Liver (tissue), 3 donors: ENCODE data around the gene DIS3L2.

Experiments
- HNF4G ChIP-seq: IDR thresholded peaks from 2 replicates; pipeline ENCODE4 v1.6.1; 2016; ENCODE audit warnings: antibody characterized with exemption
- RXRA ChIP-seq, 2 donors: IDR thresholded peaks; 2 replicates each; pipeline ENCODE4 v1.6.1; 2017 to 2018; ENCODE audit warnings: antibody characterized with exemption in 2 of 2, mild to moderate bottlenecking in 1 of 2
- YY1 ChIP-seq: IDR thresholded peaks from 2 replicates; pipeline ENCODE4 v1.6.1; 2016; ENCODE audit warnings: antibody characterized with exemption, mild to moderate bottlenecking
- TF ChIP-seq, protein P1 (sequence below): fragments of 150-350 bp; IDR thresholded peaks from 2 replicates; pipeline ENCODE4 v1.5.1; 2017; ENCODE audit warnings: improper control_type of control experiment, low read depth, low read length; ENCODE audit not compliant: missing input control
- TF ChIP-seq, protein P2 (sequence below): IDR thresholded peaks from 2 replicates; pipeline ENCODE4 v1.6.1; 2016; ENCODE audit warnings: antibody characterized with exemption
- donor health status: healthy.
- donor health status: healthy.

DNA sequence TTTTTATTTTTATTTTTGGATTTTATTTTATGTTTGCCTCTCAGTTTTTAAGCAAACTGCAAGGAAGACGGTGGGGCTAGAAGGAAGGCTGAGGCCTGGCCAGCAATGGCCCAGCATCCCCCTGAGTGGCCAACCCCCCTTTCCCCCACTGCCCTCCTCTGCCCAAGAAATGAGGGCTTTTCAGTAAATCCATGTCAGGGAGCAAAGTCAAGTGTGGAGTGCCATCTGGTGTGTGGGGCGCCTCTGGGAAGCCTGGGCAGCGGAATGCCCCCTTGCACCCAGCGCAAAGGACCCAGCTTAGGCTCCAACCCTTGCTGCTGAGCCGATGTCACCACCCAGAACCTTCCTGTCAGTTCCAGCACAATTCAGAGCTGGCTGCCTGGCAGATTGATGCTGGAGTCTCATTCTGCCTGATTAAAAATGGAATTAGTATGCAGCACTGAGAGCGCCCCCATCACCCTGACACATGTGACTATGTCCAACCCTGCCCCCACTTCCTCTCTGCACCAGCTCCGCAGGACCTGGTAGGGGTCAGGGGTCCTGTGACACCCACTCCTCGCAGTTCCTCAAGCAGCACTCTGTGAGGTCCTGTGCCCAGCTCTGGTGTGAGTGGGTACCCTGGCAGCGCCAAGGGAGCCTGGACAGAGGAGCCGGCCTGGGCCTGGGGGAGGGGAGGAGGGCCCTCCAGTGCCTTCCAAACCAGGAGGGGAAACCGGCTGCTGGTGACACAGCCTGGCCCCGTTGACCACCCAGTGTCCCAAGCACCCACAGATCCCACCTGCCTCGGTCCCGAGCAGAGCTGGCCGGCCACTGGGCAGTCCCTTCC, 407.8 kb downstream of the DIS3L2 start:
- TF ChIP-seq, protein P1, sequence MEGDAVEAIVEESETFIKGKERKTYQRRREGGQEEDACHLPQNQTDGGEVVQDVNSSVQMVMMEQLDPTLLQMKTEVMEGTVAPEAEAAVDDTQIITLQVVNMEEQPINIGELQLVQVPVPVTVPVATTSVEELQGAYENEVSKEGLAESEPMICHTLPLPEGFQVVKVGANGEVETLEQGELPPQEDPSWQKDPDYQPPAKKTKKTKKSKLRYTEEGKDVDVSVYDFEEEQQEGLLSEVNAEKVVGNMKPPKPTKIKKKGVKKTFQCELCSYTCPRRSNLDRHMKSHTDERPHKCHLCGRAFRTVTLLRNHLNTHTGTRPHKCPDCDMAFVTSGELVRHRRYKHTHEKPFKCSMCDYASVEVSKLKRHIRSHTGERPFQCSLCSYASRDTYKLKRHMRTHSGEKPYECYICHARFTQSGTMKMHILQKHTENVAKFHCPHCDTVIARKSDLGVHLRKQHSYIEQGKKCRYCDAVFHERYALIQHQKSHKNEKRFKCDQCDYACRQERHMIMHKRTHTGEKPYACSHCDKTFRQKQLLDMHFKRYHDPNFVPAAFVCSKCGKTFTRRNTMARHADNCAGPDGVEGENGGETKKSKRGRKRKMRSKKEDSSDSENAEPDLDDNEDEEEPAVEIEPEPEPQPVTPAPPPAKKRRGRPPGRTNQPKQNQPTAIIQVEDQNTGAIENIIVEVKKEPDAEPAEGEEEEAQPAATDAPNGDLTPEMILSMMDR = no peak
- TF ChIP-seq, protein P2, sequence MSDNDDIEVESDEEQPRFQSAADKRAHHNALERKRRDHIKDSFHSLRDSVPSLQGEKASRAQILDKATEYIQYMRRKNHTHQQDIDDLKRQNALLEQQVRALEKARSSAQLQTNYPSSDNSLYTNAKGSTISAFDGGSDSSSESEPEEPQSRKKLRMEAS = no peak
- TF ChIP-seq YY1 = no peak
- no peak for TF ChIP-seq HNF4G
- no peak for TF ChIP-seq RXRA (IDR thresholded peaks at IDR 0.05)
